Tibial nerve (tissue), 4 donors: ENCODE data around the gene TNRC18.

Experiments
- CTCF ChIP-seq, 5 experiments: fragments of 200-600 bp in 3 of 5; fragments of 450-650 bp in 2 of 5; sonication (generic) in 3 of 5; IDR thresholded peaks; one replicate each; pipeline ENCODE4 v1.5.1; 2016 to 2019; ENCODE audit warnings: antibody characterized with exemption in 5 of 5, mild to moderate bottlenecking in 3 of 5, moderate library complexity in 2 of 5
- EP300 ChIP-seq, 2 donors: sonication (generic); formaldehyde crosslinking; IDR thresholded peaks; one replicate each; pipeline ENCODE4 v1.6.1; 2017; ENCODE audit warnings: antibody characterized with exemption in 2 of 2, mild to moderate bottlenecking in 1 of 2
- POLR2A ChIP-seq, 2 donors: fragments of 450-650 bp; IDR thresholded peaks; one replicate each; pipeline ENCODE4 v1.6.1; 2017; ENCODE audit warnings: antibody characterized with exemption in 2 of 2, mild to moderate bottlenecking in 2 of 2, moderate library complexity in 2 of 2

- no peak for TF ChIP-seq POLR2A (IDR thresholded peaks at IDR 0.05)
- TF ChIP-seq CTCF (IDR thresholded peaks at IDR 0.05), result no peak
- no peak for TF ChIP-seq EP300 (IDR thresholded peaks at IDR 0.05)
Measured at GRCh38 chr7:5419539-5420066, 4.0 kb downstream of the TNRC18 start.
